Fibroblast of pulmonary artery (primary cell): ENCODE results near the gene CHN2.

Source experiments
- DNase-seq: peaks from one replicate; pipeline ENCODE4 v3.0.0-alpha.2; 2010; ENCODE audit warnings: low read depth
- H3K4me3 ChIP-seq: replicated peaks from 2 replicates; pipeline ENCODE4 v1.5.1; 2011; ENCODE audit warnings: low read depth, mild to moderate bottlenecking, control low read depth, low read length, moderate library complexity
- CTCF ChIP-seq: IDR thresholded peaks from 2 replicates; pipeline ENCODE4 v1.5.1; 2011; ENCODE audit warnings: mild to moderate bottlenecking, control low read depth, low read length, inconsistent platforms; ENCODE audit errors: missing control alignments

CHN2 gene

DNA sequence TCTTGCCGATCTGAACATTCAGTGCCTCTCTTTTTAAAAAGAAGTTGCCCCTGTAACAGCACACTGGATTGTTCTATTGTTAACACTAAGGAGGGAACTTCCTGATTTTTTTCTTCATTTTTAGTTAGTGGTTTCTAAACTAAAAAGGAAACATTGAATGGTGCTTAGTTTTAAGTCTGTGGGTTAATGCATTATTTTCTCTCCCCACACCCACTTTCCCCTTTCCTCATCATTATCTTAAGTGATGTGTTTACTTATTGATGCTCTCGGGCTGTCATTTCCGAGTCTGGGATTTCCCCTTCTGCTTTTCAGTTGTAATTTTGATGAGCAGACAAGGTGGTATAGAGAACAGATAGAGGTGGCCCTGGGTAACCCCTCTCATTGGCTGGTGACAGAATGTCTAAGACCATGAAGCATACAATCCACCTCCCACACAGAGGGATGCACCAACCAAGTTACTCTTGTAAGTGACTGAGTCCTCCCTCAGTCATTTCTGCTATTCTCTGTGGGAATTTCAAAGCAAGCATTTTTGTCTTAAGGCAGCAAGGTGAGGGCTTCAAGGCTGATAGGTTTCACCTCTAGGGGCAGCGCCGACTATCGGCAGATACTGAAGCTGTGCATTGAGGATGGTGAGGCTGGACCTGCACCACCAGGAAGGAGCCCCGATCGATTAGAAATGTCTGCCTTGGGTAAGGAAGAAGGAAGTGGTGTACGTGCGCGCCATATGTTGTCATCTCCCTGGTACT lies 49.5 kb downstream of the CHN2 start:
- no peak overlapping the region for H3K4me3 ChIP-seq
- no peak for DNase-seq
- TF ChIP-seq CTCF: no peak

GRCh38 chr7:29247224-29247962 lies 52.8 kb downstream of the CHN2 start:
- TF ChIP-seq CTCF: no peak
- DNase-seq: no peak
- no peak overlapping the region for H3K4me3 ChIP-seq

- DNase-seq: no peak
- H3K4me3 ChIP-seq: no peak overlapping the region
- TF ChIP-seq CTCF: no peak
These were observed 53.3 kb downstream of the CHN2 start for GRCh38 chr7:29247963-29248236.

DNA sequence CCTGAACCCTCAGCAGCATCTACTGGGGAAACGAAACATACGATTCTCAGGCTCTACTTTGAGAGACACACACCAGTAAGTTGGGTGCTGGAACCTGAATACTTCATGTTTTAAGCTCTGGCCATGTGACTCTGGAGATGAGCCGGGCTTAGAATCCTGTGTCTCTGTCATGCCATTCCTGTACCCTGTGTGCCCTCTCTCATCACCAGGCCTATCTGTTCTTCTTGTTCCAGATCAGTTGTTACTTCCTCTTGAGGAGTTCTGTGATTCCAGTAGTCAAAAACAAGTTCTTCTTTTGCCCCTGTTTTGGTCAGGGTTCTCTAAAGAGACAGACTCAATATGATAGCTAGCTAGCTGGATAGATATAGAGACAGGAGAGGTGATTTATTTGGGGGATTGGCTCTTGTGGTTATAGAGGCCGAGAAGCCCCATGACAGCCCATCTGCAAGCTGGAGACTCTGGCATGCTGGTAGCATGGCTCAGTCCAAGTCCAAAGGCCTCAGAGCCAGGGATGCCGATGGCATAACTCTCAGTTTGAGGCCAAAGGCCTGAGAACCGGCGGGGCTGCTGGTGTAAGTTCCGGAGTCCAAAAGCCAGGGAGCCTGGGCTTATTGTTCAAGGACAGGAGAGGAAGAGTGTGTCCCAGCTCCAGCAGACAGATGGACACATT lies 54.3 kb downstream of the CHN2 start:
- no peak for TF ChIP-seq CTCF
- no peak for DNase-seq
- no peak overlapping the region for H3K4me3 ChIP-seq

DNA sequence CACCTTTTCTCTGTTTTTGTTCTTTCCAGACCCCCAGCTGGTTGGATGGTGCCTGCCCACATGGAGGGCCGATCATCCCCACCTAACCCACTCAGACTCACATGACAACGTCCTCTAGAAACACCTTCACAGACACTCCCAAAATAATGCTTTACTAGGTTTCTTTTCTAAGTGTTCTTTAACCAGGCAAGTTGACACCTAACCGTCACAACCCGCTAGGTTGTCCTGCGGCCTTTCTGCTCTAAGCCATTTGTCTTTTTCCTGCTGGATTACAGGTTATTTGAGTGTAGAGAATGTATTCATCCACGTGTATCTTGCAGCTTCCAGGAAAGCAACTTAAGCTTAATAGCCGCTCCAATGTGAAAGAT lies 54.8 kb downstream of the CHN2 start:
- DNase-seq: no peak
- no peak overlapping the region for H3K4me3 ChIP-seq
- no peak for TF ChIP-seq CTCF

DNA sequence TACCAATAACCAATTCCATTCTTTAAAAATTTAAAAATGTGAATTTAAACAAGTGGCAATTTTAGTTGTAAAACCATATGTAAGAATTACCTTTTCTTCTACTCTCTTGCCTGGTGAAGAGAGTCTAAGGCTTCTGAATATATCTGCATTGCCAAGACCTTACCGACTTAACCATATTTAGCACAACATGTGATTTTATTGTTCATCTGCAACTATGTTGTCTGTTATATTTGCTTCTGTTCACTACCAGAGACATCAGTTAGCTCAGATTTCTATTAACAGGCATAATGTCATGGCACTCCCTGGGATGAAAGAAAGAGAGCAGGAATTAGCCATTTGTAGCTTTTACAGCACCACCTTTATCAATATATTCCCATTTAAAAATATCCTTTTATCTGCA lies 55.3 kb downstream of the CHN2 start:
- DNase-seq: no peak
- TF ChIP-seq CTCF: no peak
- no peak overlapping the region for H3K4me3 ChIP-seq
